ENCODE measurements around the gene SHB.

DNA sequence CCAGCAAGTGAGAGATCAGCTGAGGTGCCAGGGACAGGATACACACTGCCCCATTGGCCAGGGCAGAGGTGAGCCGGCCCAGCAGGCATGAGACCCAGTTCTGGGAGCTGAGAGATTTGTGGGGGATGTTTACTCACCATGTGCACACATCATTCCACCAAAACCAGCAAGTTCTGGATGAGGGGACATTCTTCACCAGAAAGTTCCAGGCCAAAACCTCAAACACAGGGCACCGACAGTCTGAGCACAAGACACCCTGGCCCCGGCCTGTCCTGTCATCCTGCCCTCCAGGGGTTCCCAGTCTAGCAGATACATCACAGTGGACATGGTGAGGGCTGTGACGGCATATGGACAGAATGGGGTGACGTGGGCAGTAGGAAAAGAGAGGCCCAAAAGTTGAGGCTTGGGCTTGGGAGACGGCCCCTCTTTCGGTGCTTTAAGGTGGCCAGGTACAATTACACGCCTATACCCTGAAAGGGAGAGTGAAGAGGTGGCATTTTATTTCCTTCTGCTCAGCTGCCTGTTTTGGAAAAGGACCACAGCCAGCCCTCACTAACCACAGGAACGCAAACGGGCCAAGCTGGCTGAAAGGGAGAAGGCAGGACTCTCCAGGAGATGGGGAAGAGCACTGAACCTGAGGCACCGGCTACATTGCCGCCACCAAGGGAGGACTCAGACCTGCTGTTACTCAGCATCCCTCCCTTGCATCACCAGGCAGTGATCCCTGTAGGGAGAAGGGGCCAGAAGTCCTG, 64.0 kb downstream of the SHB start:
- TF ChIP-seq POLR2A (IDR thresholded peaks at IDR 0.05): no peak
- TF ChIP-seq, protein P1, sequence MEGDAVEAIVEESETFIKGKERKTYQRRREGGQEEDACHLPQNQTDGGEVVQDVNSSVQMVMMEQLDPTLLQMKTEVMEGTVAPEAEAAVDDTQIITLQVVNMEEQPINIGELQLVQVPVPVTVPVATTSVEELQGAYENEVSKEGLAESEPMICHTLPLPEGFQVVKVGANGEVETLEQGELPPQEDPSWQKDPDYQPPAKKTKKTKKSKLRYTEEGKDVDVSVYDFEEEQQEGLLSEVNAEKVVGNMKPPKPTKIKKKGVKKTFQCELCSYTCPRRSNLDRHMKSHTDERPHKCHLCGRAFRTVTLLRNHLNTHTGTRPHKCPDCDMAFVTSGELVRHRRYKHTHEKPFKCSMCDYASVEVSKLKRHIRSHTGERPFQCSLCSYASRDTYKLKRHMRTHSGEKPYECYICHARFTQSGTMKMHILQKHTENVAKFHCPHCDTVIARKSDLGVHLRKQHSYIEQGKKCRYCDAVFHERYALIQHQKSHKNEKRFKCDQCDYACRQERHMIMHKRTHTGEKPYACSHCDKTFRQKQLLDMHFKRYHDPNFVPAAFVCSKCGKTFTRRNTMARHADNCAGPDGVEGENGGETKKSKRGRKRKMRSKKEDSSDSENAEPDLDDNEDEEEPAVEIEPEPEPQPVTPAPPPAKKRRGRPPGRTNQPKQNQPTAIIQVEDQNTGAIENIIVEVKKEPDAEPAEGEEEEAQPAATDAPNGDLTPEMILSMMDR (IDR thresholded peaks at IDR 0.05): no peak

Measured in lower leg skin (tissue), 3 donors.